PC-3 (cell line): ENCODE measurements around the gene KIF5A. TPM values are rescaled to one million over a fixed set of nuclear protein-coding genes. Genes with fewer than 3 reads are reported as not detected.
A peak's percentile ranks its signal among the peaks of the same experiment; 100 is the strongest.

ENCODE experiments used
- ATAC-seq: fragments of 200-7000 bp; cut with Tn5 transposase; 2 replicates; pipeline ENCODE4 v1.9.1; 2020; ENCODE audit warnings: mild to moderate bottlenecking, moderate library complexity
- BruUV-seq: library from RNA; stranded (reverse); fragments of 400-500 nt; replicated peaks from 2 replicates; lab custom pipeline; 2021; lab: Mats Ljungman, UMichigan
- CTCF ChIA-PET: fragments of 300-600 bp; sonication (Branson Sonifier 250); formaldehyde crosslinking; loops from one replicate; lab custom pipeline; 2022; ENCODE audit warnings: antibody characterized with exemption; lab: Charles Lee
- POLR2A ChIA-PET: fragments of 300-600 bp; sonication (Branson Sonifier 250); formaldehyde crosslinking; loops from one replicate; lab custom pipeline; 2022; ENCODE audit warnings: antibody characterized with exemption; ENCODE audit not compliant: unreplicated experiment; lab: Charles Lee
- DNase-seq: peaks from one replicate; pipeline ENCODE4 v3.0.0-alpha.2; 2015
- H2AFZ ChIP-seq: fragments of 300-600 bp; sonication (generic); 2 replicates; pipeline ENCODE4 v1.6.0; 2016; ENCODE audit warnings: antibody characterized with exemption, low read length
- H3F3A ChIP-seq: fragments of 300-600 bp; sonication (generic); one replicate; pipeline ENCODE4 v1.6.0; 2017; ENCODE audit warnings: antibody characterized with exemption, low read length, control low read depth, mild to moderate bottlenecking; ENCODE audit not compliant: unreplicated experiment
- H3K27ac ChIP-seq: fragments of 300-600 bp; sonication (generic); 2 replicates; pipeline ENCODE4 v1.5.1; 2016; ENCODE audit warnings: mild to moderate bottlenecking, low read length
- H3K27me3 ChIP-seq: fragments of 300-600 bp; sonication (generic); 2 replicates; pipeline ENCODE4 v1.6.1; 2016; ENCODE audit warnings: low read length, mixed read lengths
- H3K36me3 ChIP-seq: fragments of 300-600 bp; sonication (generic); 2 replicates; pipeline ENCODE4 v1.6.1; 2016; ENCODE audit warnings: low read depth, mixed run types, low read length, mixed read lengths
- H3K4me1 ChIP-seq: fragments of 300-600 bp; sonication (generic); 2 replicates; pipeline ENCODE4 v1.5.1; 2016; ENCODE audit warnings: low read length; ENCODE audit not compliant: insufficient read depth
- H3K4me2 ChIP-seq: fragments of 300-600 bp; sonication (generic); 2 replicates; pipeline ENCODE4 v1.6.0; 2016; ENCODE audit warnings: low read length
- H3K4me3 ChIP-seq: fragments of 300-600 bp; sonication (generic); 2 replicates; pipeline ENCODE4 v1.5.1; 2016; ENCODE audit warnings: mild to moderate bottlenecking, low read length, mixed read lengths
- H3K79me2 ChIP-seq: fragments of 300-600 bp; sonication (generic); 2 replicates; pipeline ENCODE4 v1.6.1; 2017; ENCODE audit warnings: low read length, mixed read lengths
- H3K9ac ChIP-seq: fragments of 300-600 bp; sonication (generic); 2 replicates; pipeline ENCODE4 v1.6.0; 2016; ENCODE audit warnings: mild to moderate bottlenecking, low read length
- H3K9me2 ChIP-seq: fragments of 300-600 bp; sonication (generic); replicated peaks from 2 replicates; pipeline ENCODE4 v1.6.1; 2016; ENCODE audit warnings: mixed run types, low read length, mixed read lengths
- H3K9me3 ChIP-seq: fragments of 300-600 bp; sonication (generic); 2 replicates; pipeline ENCODE4 v1.6.1; 2016; ENCODE audit warnings: low read length, mixed read lengths
- H4K20me1 ChIP-seq: fragments of 300-600 bp; sonication (generic); 2 replicates; pipeline ENCODE4 v1.6.1; 2016; ENCODE audit warnings: low read length, mixed read lengths
- CTCF ChIP-seq: fragments of 300-600 bp; sonication (generic); conservative IDR thresholded peaks from 2 replicates; pipeline ENCODE4 v1.5.1; 2017; ENCODE audit warnings: antibody characterized with exemption, low read depth, mild to moderate bottlenecking, low read length
- EZH2 ChIP-seq: fragments of 300-600 bp; sonication (generic); IDR thresholded peaks from one replicate; pipeline ENCODE4 v1.6.1; 2017; ENCODE audit warnings: antibody characterized with exemption, mild to moderate bottlenecking, low read length; ENCODE audit not compliant: unreplicated experiment
- EZH2phosphoT487 ChIP-seq: fragments of 300-600 bp; sonication (generic); IDR thresholded peaks from 2 replicates; pipeline ENCODE4 v1.6.1; 2018; ENCODE audit warnings: mild to moderate bottlenecking, antibody characterized with exemption, low read length, borderline replicate concordance
- intact Hi-C: fragments of 100-400 bp; cut with micrococcal nuclease; formaldehyde crosslinking; loops from 2 replicates; pipeline ENCODE4 v1.9.0; 2023
- total RNA-seq: library from RNA; depleted of rRNA; stranded (reverse); fragments of >200 nt; gene quantifications from 2 replicates; pipeline ENCODE4 v1.2.3, GENCODE V29; 2014

Gene KIF5A
- total RNA-seq, 1 experiment from 2014 or later, result not detected

GRCh38 chr12:57629897-57630471 is 80.1 kb downstream of the KIF5A start:
- TF ChIP-seq EZH2 (no peak), EZH2phosphoT487 (no peak), CTCF (no peak)
- Histone ChIP-seq H3K9ac (no peak overlapping the region), H3K79me2 (peaks cover 12% of the 10 kb centered on the region), H3K27me3 (no peaks in the 10 kb centered on the region), H3K9me3 (no peaks in the 10 kb centered on the region), H3K4me1 (peaks cover 17% of the 10 kb centered on the region), H2AFZ (no peak overlapping the region), H4K20me1 (no peaks in the 10 kb centered on the region), H3K4me3 (no peak overlapping the region), H3F3A (no peaks in the 10 kb centered on the region), H3K9me2 (no peaks in the 10 kb centered on the region), H3K4me2 (no peak overlapping the region), H3K36me3 (no peaks in the 10 kb centered on the region; the same call in 1 of the 2 replicates), H3K27ac (no peak overlapping the region)
- intact Hi-C loops, result no loop called here
- no peak for ATAC-seq
- no TSS peak for BruUV-seq
- DNase-seq, result no peak
- CTCF ChIA-PET, result no interaction called here
- POLR2A ChIA-PET, result no interaction called here

GRCh38 chr12:57630891-57631433 is 81.1 kb downstream of the KIF5A start:
- no peaks in the 10 kb centered on the region for H3K9me2 ChIP-seq
- DNase-seq (no peak), ATAC-seq (no peak)
- no peaks in the 10 kb centered on the region for H3K9me3 ChIP-seq
- H3K79me2 ChIP-seq, result peaks cover 12% of the 10 kb centered on the region
- H3K4me1 ChIP-seq, result peaks cover 17% of the 10 kb centered on the region
- H3K4me2 ChIP-seq, result peak overlapping the region; percentile 99; the same call in 1 of the 2 replicates
- CTCF ChIA-PET, result interaction anchor here (0.6 kb wide), 1 partner anchor 24 kb away, joined by 4 read pairs; no protein-coding TSS in a partner anchor
- no peaks in the 10 kb centered on the region for H3F3A ChIP-seq
- no TSS peak for BruUV-seq
- H3K27ac ChIP-seq, result no peak overlapping the region
- TF ChIP-seq EZH2phosphoT487 (no peak), CTCF (no peak), EZH2 (no peak)
- H3K36me3 ChIP-seq, result no peaks in the 10 kb centered on the region; the same call in 1 of the 2 replicates
- POLR2A ChIA-PET, result interaction anchor here (0.5 kb wide), 1 partner anchor 591 kb away, joined by 4 read pairs; no protein-coding TSS in a partner anchor
- H3K9ac ChIP-seq, result no peak overlapping the region
- no peaks in the 10 kb centered on the region for H4K20me1 ChIP-seq
- no peak overlapping the region for H2AFZ ChIP-seq
- H3K4me3 ChIP-seq, result no peak overlapping the region; the same call in 1 of the 2 replicates
- intact Hi-C loops, result no loop called here
- no peaks in the 10 kb centered on the region for H3K27me3 ChIP-seq
